T-helper 1 cell (primary cell): ENCODE results near the gene RPL35.

Source experiments
- DNase-seq, 5 donors: peaks; one replicate each; pipeline ENCODE4 v3.0.0-alpha.2; 2012 to 2020
- total RNA-seq, 4 donors: gene quantifications; one replicate each; lab custom pipeline; 2026; lab: John Stamatoyannopoulos, UW

Gene RPL35
- total RNA-seq: 387 to 659 (median 528) reads per million in 4 donors

GRCh38 chr9:124861342-124862229, at the start of gene RPL35, which contains the start of gene ARPC5L:
Gene RPL35, minus strand, starts transcription at chr9:124861957. Its CDS starts 45 bp downstream, at chr9:124861912.
Gene ARPC5L, plus strand, starts transcription at chr9:124862130. Its CDS starts 7,161 bp downstream, at chr9:124869291.
- peak; percentile 91 to 96 (median 94) for DNase-seq

- DNase-seq: no peak
Observed at GRCh38 chr9:124908098-124908497, 46.3 kb upstream of the RPL35 start.

- DNase-seq: no peak
Observed at GRCh38 chr9:124906966-124907365, 45.2 kb upstream of the RPL35 start.

GRCh38 chr9:124899845-124900244, 38.1 kb upstream of the RPL35 start:
- no peak for DNase-seq

GRCh38 chr9:124897570-124898460, 36.1 kb upstream of the RPL35 start:
- DNase-seq: no peak

- peak in 2 of 5 donors; percentile 45 to 49 for DNase-seq
Observed at GRCh38 chr9:124894741-124895170, 33.0 kb upstream of the RPL35 start.

- no peak for DNase-seq
Observed at GRCh38 chr9:124894035-124894740, 32.4 kb upstream of the RPL35 start.

- no peak for DNase-seq
Observed at GRCh38 chr9:124890179-124890578, 28.4 kb upstream of the RPL35 start.

GRCh38 chr9:124889006-124889405, 27.2 kb upstream of the RPL35 start:
- no peak for DNase-seq

- no peak for DNase-seq
Observed at GRCh38 chr9:124887832-124888231, 26.1 kb upstream of the RPL35 start.

- DNase-seq: no peak
Observed at GRCh38 chr9:124886866-124887492, 25.2 kb upstream of the RPL35 start.

- no peak for DNase-seq
Observed at GRCh38 chr9:124886461-124886860, 24.7 kb upstream of the RPL35 start.

GRCh38 chr9:124885551-124885950, 23.8 kb upstream of the RPL35 start:
- DNase-seq: no peak

GRCh38 chr9:124884376-124884775, 22.6 kb upstream of the RPL35 start:
- DNase-seq: no peak

- DNase-seq: no peak
Observed at GRCh38 chr9:124882231-124882630, 20.5 kb upstream of the RPL35 start.

- DNase-seq: no peak
Observed at GRCh38 chr9:124881138-124881743, 19.5 kb upstream of the RPL35 start.

- no peak for DNase-seq
Observed at GRCh38 chr9:124880501-124880900, 18.7 kb upstream of the RPL35 start.

GRCh38 chr9:124879226-124879625, 17.5 kb upstream of the RPL35 start:
- no peak for DNase-seq

- DNase-seq: no peak
Observed at GRCh38 chr9:124878518-124878917, 16.8 kb upstream of the RPL35 start.

GRCh38 chr9:124878021-124878420, 16.3 kb upstream of the RPL35 start:
- no peak for DNase-seq

GRCh38 chr9:124877021-124877782, 15.4 kb upstream of the RPL35 start:
- no peak for DNase-seq
